Embryonic facial prominence (tissue), 1 donor: ENCODE data around the gene RAPGEF2.
"Not testable (repeated sequence)": the region's sequence is repeated elsewhere in the genome, so short reads cannot be mapped to it uniquely, and the experiment has no call there.

Experiments
- DNase-seq: peaks from one replicate; pipeline ENCODE4 v3.0.0-alpha.2; 2016; ENCODE audit errors: extremely low spot score

Gene RAPGEF2

DNA sequence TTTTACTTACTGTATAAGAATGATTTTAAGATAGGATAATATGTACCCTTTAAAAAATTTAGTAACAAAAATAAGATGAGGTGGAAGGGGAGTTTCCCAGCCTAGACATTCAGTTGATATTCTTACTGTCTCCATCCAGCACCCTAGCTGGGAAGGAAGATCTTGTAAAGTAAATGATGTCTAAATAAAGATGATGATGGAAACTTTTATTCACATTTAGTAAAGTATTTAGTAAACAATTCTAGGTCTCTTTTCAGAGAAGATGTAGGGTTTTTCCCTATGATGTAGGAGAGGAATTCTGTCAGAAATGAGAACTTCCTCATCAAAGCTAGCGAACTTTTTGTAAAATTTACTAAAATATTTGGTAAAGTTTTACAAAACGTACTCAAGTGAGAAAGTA, 136.8 kb downstream of the RAPGEF2 start:
- no peak for DNase-seq

- no peak for DNase-seq
Observed at GRCh38 chr4:159240046-159240445, 137.2 kb downstream of the RAPGEF2 start.

- no peak for DNase-seq
Observed at GRCh38 chr4:159240687-159241086, 137.8 kb downstream of the RAPGEF2 start.

- DNase-seq: no peak
Observed at GRCh38 chr4:159242427-159242826, 139.5 kb downstream of the RAPGEF2 start.

DNA sequence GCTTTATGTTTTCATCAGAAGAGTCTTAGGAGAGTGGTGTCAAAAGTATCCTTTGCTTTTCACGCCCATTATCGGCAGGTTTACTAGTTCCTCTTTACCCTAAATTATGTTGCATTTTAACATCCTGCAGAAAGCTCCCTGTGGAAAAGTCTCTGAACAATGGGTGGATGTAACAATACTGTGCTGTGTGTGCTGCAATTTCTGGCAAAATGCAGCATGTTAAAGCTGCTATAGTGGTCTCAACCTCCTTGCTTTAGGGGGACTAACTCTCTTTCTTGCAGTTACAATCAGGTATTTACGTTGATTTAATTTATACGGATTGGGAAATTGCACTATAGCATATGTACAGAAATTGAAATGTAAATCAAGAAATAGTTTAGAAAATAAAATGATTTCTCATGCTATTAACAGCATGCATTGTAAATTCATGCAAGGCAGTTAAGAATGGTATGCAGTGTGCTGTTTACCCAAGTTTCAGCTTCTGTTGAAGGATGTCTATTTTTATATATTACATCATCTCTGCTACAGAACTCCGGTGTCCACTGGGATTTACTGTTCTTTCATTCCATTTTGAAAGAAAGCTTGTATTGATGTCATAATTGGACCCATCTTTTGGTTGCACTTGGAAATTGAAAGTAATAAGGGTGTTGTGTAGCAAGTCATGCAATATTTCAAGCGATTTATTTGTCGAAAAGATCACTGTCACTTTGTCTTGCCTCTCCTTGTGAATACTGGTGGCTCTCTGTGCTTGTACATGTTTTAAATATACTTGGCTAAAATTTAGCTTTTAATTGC, 145.7 kb downstream of the RAPGEF2 start:
- DNase-seq: peak; percentile 29

DNA sequence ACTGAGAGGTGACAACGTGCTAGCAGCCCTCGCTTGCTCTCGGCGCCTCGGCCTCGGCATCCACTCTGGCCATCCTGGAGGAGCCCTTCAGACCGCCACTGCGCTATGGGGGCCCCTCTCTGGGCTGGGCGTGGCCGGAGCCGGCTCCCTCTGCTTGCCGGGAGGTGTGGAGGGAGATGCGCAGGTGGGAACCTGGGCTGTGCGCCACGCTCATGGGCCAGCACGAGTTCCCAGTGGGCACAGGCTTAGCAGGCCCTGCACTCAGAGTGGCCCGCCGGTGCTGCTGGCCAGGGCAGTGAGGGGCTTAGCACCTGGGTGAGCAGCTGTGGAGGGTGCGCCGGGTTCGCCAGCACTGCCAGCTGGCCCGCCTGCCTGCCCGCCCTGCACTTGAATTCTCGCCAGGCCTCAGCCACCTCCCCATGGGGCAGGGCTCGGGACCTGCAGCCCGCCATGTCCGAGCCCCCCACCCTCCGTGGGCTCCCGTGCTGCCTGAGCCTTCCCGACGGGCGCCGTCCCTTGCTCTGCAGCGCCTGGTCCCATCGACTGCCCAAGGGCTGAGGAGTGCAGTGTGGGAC, 148.0 kb downstream of the RAPGEF2 start:
- no peak for DNase-seq

GRCh38 chr4:159251580-159251979, 148.7 kb downstream of the RAPGEF2 start:
- not testable (repeated sequence) for DNase-seq

GRCh38 chr4:159252491-159252890, 149.6 kb downstream of the RAPGEF2 start:
- no peak for DNase-seq

DNA sequence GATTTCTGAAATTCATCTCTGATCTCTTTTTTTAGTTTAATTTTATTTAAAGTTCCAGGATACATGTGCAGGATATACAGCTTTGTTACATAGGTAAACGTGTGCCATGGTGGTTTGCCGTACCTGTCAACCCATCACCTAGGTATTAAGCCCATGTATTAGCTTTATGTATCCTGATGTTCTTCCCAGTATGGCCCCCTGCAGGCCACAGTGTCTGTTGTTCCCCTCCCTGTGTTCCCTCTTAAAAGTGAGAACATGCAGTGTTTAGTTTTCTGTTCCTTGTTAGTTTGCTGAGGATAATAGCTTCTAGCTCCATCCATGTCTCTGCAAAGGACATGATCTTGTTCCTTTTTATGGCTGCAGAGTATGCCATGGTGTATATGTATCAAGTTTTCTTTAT, 153.2 kb downstream of the RAPGEF2 start:
- DNase-seq: no peak

DNA sequence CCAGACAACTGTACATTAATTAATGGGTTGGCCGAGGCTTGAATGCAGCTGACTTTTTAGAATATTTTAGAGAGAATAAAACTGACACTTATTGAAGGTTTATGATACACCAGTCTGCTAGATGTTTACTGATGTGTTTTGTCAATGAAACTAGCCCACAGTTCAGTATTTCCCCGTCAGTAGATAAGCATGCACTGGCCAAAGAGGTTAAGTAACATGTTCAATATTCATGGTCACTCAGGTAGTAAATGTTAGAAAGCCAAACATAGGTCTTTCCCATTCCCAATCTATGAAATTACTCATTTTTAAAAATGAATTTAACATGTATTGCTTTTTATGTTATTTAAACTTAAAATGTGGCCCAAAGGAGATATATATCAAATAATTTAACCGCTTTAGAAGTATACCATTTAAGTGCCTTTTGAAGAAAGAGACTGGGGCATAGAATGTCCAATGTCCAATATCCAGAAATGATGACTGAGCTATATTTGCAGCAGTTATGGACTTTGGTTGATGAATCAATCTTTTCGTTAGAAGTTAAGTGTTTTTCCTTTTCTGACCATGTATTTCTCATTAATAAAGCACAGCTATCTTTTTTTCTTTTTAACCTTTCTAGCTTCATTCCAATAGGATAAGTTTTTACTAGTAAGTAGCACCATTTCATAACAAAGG, 156.1 kb downstream of the RAPGEF2 start:
- no peak for DNase-seq

- no peak for DNase-seq
Observed at GRCh38 chr4:159264057-159264456, 161.2 kb downstream of the RAPGEF2 start.

DNA sequence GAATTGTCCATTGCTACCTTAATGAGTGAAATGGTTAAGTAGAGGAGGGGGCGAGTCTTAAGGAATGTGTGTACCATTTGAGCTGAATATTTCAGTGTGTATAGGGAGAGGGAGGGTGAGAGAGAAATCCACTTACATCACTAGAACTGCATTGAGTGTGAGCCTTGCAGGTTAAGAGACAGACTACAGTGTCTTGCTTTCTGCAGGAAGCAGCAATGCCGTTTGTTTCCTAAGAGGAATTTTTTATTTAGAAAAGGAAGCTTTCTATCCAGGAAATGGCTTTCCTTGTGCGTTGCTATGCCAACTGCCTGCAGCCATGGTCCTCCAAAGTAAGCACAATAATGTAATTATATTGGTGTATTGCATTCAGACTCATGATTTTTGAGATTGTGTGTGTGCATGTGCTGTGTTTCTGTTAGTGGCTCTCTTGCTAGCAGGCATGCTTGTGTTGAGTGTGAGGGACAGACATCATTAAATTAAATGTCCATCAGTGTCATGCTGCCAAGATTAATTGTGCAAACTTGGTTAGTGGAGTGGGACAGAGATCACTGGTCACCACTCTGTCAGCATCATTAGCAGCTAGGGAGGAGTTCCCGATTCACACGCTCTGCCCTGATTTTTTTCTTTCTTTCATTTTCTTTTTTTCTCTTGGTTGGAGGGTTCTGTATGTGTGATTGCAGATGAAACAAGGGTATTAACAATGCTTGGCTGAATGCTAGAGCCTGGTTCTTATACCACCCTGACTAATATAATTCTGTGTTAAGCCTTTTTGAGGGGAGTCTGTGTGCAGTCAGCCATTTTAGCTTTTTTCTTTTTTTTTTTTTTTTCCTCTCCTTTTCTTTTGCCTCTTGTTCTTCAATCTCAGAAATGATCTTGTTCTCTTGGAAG, 164.3 kb downstream of the RAPGEF2 start:
- no peak for DNase-seq

DNA sequence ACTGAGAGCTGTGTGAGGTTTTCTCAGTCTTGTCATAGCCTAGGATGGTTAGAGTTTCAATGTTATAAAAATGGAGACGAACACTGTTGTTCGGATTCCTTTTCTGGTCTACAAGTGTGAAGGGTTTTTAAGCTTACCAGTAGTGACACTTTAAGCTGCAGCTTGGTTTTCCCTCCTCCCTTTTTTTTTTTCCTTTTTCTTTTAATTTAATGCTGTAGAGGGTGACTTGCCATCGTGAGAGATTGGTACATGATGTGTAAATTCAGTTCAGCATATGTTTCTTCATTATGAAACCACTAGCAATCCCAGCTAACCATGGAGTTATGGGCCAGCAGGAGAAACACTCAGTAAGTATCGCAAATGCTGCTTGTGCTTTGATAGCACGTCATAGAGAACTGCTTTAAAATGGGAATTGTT, 165.0 kb downstream of the RAPGEF2 start:
- DNase-seq: no peak

GRCh38 chr4:159268607-159269006, 165.7 kb downstream of the RAPGEF2 start:
- DNase-seq: no peak

GRCh38 chr4:159269116-159269515, 166.2 kb downstream of the RAPGEF2 start:
- DNase-seq: no peak

- no peak for DNase-seq
Observed at GRCh38 chr4:159269956-159270355, 167.1 kb downstream of the RAPGEF2 start.

DNA sequence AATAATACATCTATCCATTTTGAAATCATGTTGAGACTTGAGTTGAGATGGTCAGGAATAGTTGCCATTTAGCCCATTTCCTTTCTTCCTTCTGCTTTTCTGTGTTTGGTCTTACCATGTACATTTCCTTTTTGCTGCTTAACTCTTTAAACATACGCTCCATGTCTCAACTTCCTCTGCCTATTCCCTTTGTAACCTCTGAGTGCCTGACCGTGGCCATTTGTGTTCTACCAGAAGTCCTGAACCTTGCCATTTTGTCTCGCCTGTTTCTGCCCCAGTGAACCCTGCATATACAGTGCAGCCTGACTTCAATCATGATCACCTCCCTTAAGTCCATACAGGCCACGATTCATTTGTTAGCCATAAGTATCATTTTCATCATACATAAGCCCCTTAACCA, 169.0 kb downstream of the RAPGEF2 start:
- no peak for DNase-seq

DNA sequence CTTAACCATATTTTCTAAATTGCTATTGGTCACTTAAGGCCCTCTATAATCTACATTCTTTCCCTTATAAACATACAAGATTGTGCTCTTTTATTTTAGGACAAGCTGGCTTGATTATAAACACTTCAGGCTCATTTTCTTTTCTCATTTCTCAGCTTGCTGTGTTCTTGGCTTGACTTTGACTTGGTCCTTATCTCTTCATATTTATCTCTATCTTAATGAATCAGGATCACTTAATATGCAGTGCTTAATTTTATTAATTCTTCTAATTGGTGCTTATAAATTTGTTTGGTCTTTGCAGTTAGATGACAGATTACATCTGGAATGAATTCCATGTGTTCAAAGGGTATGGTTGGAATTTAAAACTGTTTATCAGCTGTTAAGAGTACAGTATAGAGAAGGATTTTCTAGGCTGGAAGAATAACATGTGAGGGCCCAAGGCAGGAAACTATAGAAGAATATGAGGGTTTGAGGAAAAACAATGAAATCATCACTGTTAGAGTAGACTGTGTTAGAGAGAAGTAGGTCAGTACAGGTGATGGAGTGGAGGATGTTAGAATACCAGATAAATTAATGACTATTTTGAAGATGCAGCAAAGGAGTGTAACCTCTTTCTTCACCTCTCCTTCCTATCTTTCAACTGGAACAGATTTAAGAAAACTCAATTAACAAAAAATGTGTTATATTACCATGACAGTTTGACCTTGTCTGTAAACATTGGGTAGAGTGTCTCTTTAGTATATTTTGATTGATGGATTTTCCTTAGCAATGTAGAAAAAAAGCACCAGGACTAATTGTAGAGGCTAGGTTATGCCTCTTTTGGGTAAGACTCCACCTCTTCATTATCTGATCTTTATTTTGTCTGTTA, 169.6 kb downstream of the RAPGEF2 start:
- DNase-seq: no peak

GRCh38 chr4:159273141-159273438, 170.2 kb downstream of the RAPGEF2 start:
- no peak for DNase-seq

DNA sequence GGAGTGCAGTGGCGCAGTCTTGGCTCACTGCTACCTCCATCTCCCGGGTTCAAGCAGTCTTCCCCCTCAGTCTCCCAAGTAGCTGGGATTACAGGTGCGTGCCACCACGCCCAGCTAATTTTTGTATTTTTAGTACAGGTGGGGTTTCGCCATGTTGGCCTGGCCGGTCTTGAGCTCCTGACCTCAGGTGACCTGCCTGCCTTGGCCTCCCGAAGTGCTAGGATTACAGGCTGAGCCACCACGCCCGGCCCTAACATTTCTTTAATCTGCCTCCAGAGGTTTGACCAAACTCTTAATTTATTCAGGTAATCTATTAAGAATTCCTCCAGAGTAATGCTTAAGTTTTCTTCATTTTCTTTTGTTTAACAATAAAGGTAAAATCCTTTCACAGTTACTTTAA, 171.0 kb downstream of the RAPGEF2 start:
- no peak for DNase-seq

- DNase-seq: no peak
Observed at GRCh38 chr4:159278399-159278798, 175.5 kb downstream of the RAPGEF2 start.
